Measurements from ENCODE around the gene SYNE2. TPM values are rescaled to one million over a fixed set of nuclear protein-coding genes. Genes with fewer than 3 reads are reported as not detected.

Gene SYNE2
- total RNA-seq, 1 donor from 2014 or later = 105 TPM

- H3K79me2 ChIP-seq (ENCODE audit: low read depth) = peaks cover 95% of the 10 kb centered on the region
- no peak overlapping the region for H3K4me3 Mint-ChIP-seq
Observed at GRCh38 chr14:63878052-63878451, 25.2 kb downstream of the SYNE2 start.

GRCh38 chr14:63878792-63879191 lies 26.0 kb downstream of the SYNE2 start:
- Histone ChIP-seq H3F3A (ENCODE audit: low read depth) (peaks cover 3% of the 10 kb centered on the region), H3K4me2 (no peak overlapping the region), H3K27ac (no peak overlapping the region), H3K4me1 (peaks cover 8% of the 10 kb centered on the region), H3K27me3 (no peaks in the 10 kb centered on the region), H3K4me3 (no peak overlapping the region), H2AFZ (replicated peaks) (no peak overlapping the region), H3K9me3 (ENCODE audit: low read depth) (no peaks in the 10 kb centered on the region), H3K36me3 (no peaks in the 10 kb centered on the region), H3K9ac (no peak overlapping the region), H3K79me2 (ENCODE audit: low read depth) (peaks cover 93% of the 10 kb centered on the region), H4K20me1 (ENCODE audit: low read depth) (peaks cover 55% of the 10 kb centered on the region)
- Mint-ChIP-seq H3K36me3 (peaks cover 15% of the 10 kb centered on the region), H3K4me1 (peaks cover 12% of the 10 kb centered on the region), H3K4me3 (no peak overlapping the region), H3K9me3 (no peaks in the 10 kb centered on the region), H3K27ac (no peak overlapping the region), H3K27me3 (ENCODE audit: insufficient read depth, low read depth) (no peaks in the 10 kb centered on the region)
- no peak for DNase-seq (ENCODE audit: low spot score)
- no peak for TF ChIP-seq EZH2 (IDR thresholded peaks at IDR 0.05)
- TF ChIP-seq CTCF (IDR thresholded peaks at IDR 0.05) = no peak
- TF ChIP-seq EZH2phosphoT487 (IDR thresholded peaks at IDR 0.05) = no peak

More at GRCh38 chr14:63878052-63878451, 25.2 kb downstream of the SYNE2 start:
- Mint-ChIP-seq H3K9me3 (no peaks in the 10 kb centered on the region), H3K27ac (no peak overlapping the region), H3K27me3 (ENCODE audit: insufficient read depth, low read depth) (no peaks in the 10 kb centered on the region), H3K4me1 (peaks cover 15% of the 10 kb centered on the region), H3K36me3 (peaks cover 13% of the 10 kb centered on the region)
- Histone ChIP-seq H3K4me1 (peaks cover 14% of the 10 kb centered on the region), H3K27ac (no peak overlapping the region), H3F3A (ENCODE audit: low read depth) (peaks cover 8% of the 10 kb centered on the region), H3K9ac (no peak overlapping the region), H3K4me3 (no peak overlapping the region), H3K36me3 (no peaks in the 10 kb centered on the region), H2AFZ (replicated peaks) (no peak overlapping the region), H3K27me3 (no peaks in the 10 kb centered on the region), H3K4me2 (no peak overlapping the region), H3K9me3 (ENCODE audit: low read depth) (no peaks in the 10 kb centered on the region), H4K20me1 (ENCODE audit: low read depth) (peaks cover 61% of the 10 kb centered on the region)
- DNase-seq (ENCODE audit: low spot score) = no peak
- TF ChIP-seq CTCF (IDR thresholded peaks at IDR 0.05) = no peak
- no peak for TF ChIP-seq EZH2 (IDR thresholded peaks at IDR 0.05)
- TF ChIP-seq EZH2phosphoT487 (IDR thresholded peaks at IDR 0.05) = no peak

GRCh38 chr14:63881926-63882325 lies 29.1 kb downstream of the SYNE2 start:
- no peak overlapping the region for H3K4me2 ChIP-seq
- no peak overlapping the region for H3K9ac ChIP-seq
- Mint-ChIP-seq H3K27ac (no peak overlapping the region), H3K4me1 (peaks cover 3% of the 10 kb centered on the region), H3K36me3 (peaks cover 14% of the 10 kb centered on the region), H3K4me3 (no peak overlapping the region), H3K27me3 (ENCODE audit: insufficient read depth, low read depth) (no peaks in the 10 kb centered on the region), H3K9me3 (no peaks in the 10 kb centered on the region)
- peaks cover 80% of the 10 kb centered on the region for H3K79me2 ChIP-seq (ENCODE audit: low read depth)
- no peaks in the 10 kb centered on the region for H3K36me3 ChIP-seq
- H4K20me1 ChIP-seq (ENCODE audit: low read depth) = peaks cover 33% of the 10 kb centered on the region
- H3K4me3 ChIP-seq = no peak overlapping the region
- no peaks in the 10 kb centered on the region for H3F3A ChIP-seq (ENCODE audit: low read depth)
- H2AFZ ChIP-seq (replicated peaks) = no peak overlapping the region
- no peaks in the 10 kb centered on the region for H3K9me3 ChIP-seq (ENCODE audit: low read depth)
- no peak overlapping the region for H3K27ac ChIP-seq
- no peak for TF ChIP-seq EZH2phosphoT487 (IDR thresholded peaks at IDR 0.05)
- TF ChIP-seq EZH2 (IDR thresholded peaks at IDR 0.05) = no peak
- no peak for TF ChIP-seq CTCF (IDR thresholded peaks at IDR 0.05)
- H3K27me3 ChIP-seq = no peaks in the 10 kb centered on the region
- DNase-seq (ENCODE audit: low spot score) = no peak
- no peaks in the 10 kb centered on the region for H3K4me1 ChIP-seq

Data from neural progenitor cell (in vitro differentiated cells).